NCI-H526 treated with DMSO at 0.1 percent for 48 hours (cell line): ENCODE measurements around the gene CHRD.
"Not testable (repeated sequence)": the region's sequence is repeated elsewhere in the genome, so short reads cannot be mapped to it uniquely, and the experiment has no call there.

Experiments used
- DNase-seq: peaks from one replicate; lab custom pipeline; 2025; lab: John Stamatoyannopoulos, UW

The CHRD gene

DNA sequence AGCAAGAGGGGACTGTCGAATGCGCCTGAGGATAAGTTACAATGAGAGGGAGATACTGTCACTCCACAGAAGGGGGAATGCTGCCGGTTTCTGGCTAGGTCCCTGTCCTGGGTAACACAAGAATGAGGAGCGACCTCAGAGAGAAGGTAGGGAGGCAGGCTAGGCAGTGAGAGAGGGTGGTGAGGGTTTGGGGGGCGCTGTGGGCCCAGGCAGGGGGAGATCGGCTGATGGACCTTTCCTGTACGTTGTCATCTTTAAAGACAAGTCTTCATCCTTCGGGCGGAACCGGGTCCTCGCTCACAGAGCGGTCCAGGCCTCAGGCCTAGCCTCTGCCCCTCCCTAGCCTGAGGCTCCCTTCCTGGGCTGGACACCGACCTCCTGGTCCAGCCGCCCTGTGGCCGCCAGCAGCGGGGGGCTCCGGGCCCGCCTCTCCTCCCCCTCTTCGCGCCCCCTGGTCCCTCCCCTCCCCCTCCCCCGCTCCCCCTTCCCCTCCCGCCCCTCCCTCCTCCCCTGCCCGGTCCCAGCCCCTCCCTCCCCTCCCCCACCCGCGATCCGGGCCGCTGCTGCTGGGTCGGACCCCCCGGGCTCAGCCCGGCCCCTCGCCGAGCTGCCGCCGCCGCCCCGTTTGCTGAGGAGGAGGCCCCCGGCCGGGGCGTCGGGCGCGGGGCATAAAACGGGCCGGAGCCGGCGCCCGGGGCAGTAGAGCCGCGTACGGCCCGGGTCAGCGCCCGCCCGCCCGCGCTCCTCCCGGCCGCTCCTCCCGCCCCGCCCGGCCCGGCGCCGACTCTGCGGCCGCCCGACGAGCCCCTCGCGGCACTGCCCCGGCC lies at the start of gene CHRD:
Gene CHRD (plus strand): TSS at position 697 of the 827 bp plus-strand sequence. CDS start 265 bp downstream, outside the sequence.
- DNase-seq = no peak

DNA sequence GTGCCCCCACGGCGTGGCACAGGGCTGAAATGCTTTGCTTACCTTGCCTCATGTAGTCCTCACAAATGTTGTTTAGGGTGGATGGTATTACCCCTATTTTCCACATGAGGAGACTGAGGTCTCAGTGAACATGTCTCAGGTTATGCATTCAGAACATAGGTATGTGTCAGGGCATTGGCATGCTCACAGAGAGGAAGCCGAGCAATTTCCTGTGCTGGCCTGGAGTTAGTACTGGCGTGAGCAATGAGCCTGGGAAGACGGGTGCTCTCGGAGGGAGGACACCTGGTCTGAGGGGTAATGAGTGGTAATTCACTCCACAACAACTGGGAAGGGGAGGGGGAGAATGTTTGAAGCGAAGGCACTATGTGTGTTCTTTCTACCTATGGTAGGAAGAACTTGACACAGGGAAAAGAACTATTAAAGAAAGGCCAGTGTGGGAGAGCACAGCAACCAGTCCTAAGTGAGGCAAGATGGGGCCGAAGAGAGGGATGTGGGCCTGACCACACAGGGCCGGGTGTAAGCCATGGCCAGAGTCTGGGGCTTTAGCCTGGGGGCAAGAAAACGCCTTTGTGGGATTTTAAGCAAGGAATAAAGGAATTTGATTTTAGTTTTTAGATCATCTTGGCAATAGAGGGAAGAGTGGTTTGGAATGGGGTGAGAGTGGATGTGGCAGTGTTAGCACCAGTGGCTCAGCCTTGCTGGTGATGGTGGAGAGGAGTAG lies 47.3 kb upstream of the CHRD start:
- no peak for DNase-seq

DNA sequence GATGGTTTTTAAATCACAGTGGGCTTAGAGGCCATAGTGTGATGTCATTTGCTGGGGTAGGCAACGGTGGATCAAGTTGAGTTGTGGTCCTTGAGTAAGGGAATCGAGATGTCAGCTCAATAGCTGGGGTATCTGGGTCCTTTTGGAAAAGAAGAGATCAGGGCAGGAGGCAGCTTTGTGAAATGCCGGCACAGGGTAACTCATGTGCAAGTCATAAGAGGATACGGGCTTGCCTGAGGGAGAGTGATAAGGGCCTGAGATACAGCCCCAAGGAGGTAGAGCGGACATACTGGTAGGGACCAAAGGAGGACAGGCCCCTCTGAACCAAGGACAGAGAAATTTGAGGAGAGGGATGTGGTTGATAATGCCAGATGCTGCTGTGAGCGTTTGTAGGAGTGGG lies 46.7 kb upstream of the CHRD start:
- no peak for DNase-seq

DNA sequence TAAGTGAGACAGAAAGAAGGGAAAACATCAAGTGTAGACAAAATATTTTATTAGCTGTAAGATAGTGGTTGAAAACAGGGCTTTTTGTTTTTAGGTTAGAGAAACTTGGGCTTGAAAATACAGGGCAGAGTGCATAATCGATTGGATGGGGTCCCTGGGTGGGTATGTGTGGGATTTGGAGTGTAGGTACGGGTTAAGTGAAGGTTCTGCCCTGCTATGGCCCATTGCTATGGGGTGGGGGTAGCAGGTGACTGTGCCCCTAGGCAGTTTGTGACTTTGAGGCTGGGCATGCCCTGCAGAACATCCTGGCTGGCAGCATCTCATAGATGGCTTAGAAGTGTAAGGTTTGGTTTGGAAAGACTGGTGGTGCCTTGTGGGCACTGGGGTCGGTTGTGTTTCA lies 46.2 kb upstream of the CHRD start:
- no peak for DNase-seq

DNA sequence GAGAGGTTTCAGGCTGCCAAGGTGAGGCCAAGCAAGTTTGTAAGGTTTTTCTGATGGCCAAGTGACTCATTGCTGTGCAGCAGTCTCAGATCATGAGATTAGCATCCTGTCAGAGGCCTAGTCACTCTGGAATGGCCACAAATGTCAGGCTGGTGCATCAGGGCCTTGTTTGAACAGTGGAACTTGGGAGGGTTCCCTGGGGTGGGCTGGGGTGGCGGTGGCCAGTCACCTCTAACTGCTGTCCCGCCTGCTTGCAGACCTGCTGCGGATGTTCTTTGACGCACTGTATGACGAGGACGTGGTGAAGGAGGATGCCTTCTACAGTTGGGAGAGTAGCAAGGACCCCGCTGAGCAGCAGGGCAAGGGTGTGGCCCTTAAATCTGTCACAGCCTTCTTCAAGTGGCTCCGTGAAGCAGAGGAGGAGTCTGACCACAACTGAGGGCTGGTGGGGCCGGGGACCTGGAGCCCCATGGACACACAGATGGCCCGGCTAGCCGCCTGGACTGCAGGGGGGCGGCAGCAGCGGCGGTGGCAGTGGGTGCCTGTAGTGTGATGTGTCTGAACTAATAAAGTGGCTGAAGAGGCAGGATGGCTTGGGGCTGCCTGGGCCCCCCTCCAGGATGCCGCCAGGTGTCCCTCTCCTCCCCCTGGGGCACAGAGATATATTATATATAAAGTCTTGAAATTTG lies 45.2 kb upstream of the CHRD start:
- DNase-seq = no peak

DNA sequence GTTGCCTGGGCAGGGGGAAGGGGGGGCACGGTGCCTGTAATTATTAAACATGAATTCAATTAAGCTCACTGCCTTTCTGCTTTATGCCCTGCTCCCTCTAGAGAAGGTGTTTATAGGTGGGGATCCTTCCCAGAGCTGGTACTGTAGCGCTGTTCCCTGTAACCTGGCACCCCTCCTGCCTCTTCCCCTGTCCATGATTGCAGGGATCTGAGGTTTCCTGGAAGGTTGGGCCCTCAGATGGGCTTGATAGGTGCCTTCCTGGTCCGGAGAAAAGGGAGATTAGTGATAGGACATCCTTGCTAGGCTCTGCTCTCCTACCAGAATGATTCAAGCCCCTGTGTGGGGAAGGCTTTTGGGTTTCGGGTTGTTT lies 44.6 kb upstream of the CHRD start:
- no peak for DNase-seq

DNA sequence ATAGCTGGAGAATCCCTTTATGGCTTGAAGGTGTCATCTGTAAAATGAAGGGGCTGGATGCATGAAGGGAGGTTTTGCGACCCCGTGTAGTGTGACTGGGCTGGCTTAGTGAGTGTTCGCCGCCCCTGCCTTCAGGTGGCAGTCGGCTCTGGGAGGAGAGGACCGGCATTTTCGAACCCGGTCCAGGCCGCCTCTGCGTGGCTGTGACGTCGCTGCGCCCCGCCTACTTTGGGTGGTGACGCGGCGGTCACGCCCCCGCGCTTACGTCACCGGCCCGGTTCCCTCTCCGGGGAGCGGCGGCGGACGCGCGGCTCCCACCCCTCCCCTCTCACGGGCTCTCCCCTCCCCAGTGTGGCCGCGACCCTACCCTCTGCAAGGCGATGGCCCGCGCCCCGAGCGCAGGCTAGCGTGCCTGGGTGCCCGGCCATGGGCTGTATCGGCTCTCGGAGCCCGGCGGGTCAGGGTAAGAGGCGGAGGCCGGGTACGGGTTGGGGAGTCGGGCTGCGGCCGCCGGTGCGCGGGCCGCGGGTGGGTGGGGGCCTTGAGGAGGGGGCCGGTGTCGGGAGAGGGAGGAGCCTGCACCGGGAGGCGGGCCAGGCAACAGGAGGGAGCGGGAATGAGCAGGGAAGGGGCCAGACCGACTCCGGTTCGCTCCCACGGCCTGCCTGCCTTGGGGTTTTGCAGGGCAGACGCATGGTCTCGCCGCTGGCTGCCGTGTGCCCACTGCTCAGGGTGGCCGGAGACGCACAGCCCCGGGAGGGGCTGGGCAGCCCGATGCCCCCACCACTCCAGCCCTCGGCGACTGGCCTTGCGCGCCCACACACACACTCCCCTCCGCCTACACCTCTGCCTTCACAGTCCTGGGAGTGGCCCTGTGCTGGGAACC lies 44.0 kb upstream of the CHRD start:
- DNase-seq = peak; percentile 46

DNA sequence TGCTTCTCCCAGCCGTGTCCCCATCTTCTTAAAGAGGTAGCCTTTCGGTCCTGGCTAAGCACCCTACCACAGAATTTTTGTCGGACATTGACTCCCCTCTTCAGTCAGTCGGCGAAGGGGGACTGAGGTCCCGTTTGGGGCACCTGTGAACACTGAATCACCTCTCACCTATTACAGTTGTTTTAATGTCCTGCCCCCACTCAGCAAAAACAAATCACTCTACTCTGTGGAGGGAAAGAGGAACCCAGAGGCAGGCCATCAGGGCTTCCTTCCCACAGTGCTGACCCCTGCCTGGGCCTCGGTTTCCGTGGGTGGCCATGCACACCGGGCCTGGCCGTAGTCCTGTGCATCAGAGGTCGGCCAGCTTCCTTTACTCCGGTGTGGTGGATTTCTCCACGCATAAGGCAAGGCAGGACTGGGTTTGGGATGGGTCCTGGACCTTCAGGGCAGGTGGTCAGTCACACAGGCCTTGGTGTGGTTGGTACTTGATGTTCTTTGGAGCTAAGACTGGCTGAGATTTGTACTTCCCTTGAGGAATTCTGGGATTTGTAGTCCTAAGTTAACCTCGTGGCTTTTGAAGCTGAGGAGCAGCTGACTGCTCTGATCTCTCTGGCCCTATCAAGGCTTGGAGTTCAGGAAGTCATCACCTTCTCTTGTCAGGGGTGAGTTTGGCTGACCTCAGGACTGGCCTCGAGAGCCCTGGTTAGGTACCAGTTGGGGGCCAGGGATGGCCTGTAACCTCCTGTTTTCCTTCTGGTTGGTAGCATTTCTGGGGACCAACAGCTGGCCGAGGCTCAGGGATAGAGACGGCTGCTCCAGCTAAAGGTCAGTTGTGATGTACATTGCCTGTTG lies 43.1 kb upstream of the CHRD start:
- DNase-seq = no peak

DNA sequence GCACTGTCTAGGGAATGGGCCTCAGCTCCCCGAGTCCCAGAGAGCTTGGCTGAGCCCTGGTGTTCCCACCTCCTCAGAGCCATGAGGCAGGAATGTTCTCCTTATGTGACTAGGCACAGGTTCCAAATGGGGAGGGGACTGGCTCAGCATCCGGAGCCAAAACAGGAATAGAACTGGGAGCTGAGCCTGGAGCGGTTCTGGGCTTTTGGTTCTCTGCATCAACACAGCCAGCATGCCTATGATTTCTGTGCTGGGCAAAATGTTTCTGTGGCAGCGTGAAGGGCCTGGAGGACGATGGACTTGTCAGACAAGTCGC lies 42.5 kb upstream of the CHRD start, which contains the start of gene FAM131A:
Gene FAM131A (plus strand): TSS at position 202 of the 316 bp plus-strand sequence. CDS start 31 bp downstream, at position 233.
- DNase-seq = no peak

DNA sequence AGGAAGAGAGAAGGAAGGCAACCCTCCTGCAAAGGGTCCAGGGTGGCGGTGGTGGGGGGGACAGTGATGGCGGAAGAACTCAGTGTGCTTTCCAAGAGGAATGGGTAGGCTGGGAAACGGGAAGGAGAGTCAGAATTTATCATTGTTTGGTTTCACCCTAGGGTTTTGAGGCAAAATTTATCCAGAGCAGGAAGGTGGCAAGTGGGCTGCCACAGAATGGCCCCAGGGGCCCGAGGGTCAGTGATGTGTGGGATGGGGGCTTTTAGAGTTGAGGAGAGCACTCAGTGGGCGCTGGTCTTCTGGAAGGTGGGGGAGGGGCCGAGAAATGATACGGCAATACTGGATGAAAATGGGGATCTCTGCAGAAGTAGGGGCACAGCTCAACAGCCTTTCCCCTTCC lies 41.9 kb upstream of the CHRD start:
- DNase-seq = no peak

DNA sequence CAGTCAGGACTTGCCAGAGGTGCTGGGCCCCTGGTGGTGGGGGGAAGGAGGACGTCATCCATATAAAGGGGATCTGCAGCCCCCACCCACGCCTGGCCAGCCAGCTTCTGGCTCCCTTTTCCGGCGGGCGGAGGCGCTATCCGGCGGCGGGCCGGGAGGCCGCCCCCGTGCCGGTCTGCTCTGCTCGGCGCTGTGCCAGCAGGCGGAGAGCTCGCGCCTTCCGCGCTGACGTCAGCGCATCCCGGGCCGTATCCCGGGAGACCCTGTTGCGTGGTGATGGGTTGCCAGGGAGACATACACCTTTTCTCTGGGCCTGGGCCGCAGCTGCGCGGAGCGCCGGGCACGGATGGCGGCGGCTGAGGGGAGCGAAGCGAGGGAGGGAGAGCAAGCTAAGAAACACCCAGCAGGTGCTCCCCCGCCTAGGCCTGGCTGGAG lies 41.3 kb upstream of the CHRD start:
- peak; percentile 73 for DNase-seq

DNA sequence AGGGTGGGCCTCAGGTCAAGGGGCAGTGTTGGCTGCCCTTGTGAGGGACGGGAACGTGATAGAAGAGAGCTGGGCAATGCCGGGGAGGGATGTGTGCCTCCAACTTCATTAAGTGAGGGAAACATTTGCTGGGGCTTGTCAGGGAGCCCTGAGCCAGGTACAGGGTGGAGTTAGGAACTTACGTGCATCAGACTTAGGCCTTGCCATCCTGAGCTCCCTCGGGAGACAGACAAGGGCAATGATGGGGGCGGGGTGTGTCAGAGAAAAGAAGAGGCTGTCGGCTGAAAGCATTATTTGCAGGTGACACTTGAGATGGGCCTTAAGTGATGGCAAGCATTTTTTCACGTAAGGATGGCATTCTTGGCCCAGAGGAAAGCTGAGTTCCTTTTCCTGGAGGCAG lies 40.9 kb upstream of the CHRD start:
- peak; percentile 41 for DNase-seq

DNA sequence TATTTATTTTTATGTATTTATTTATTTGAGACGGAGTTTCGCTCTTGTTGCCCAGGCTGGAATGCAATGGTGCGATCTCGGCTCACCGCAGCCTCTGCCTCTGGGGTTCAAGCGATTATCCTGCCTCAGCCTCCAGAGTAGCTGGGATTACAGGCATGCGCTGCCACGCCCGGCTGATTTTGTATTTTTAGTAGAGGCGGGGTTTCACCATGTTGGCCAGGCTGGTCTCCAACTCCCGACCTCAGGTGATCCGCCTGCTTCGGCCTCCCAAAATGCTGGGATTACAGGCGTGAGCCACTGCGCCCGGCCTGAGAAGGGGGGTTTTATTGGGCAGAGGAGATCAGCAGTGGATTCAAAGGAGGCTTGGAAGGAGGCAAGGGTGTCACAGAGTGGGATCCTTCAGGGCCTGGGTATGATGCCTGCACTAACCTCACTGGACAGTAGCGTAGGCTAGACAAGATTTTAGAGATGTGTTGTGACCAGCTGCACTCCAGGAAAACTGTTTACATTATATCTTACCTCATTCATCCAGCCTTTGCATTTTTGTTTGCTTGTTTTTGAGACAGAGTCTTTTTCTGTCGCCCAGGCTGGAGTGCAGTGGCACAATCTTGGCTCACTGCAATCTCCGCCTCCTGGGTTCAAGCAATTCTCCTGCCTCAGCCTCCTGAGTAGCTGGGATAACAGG lies 40.3 kb upstream of the CHRD start:
- DNase-seq = not testable (repeated sequence)

DNA sequence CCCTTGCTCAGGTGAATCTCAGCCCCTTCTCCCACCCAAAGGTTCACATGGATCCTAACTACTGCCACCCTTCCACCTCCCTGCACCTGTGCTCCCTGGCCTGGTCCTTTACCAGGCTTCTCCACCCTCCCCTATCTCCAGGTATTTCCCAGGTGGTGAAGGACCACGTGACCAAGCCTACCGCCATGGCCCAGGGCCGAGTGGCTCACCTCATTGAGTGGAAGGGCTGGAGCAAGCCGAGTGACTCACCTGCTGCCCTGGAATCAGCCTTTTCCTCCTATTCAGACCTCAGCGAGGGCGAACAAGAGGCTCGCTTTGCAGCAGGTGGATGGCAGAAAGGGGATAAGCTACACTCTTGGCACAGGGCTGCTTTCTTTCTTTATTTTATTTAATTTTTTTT lies 37.9 kb upstream of the CHRD start:
- DNase-seq = no peak

DNA sequence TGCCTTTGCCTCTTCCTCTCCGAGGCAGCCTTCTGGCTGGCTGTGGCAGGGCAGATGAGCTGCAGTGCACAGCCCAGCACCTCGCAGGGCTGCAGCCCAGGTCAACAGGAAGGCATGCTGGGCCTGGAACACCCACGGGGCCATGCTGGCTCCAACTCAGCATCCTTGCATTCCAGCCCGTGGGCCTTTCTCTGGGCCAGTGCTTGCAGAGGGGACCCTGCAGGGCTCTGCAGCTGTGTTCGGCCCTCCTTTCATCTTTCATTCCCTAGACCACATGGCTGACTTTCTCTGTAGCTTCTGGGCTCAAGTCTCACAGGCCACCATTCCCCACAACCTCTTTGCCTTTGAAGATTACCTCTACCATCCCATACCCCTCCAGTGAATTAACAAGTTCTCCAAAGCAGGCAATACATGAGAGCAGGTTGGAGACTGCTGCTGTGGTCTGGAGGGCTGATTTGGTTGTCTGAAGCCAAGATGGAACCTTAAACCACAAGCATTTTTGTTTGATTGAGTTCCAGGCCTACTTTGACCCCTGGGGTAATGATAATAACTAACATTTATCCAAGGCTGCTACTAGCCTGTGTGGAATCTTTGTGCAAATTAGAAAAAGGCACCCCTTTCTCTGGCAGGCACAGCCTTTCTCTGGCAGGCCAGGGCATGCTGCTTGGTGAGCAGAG lies 36.5 kb upstream of the CHRD start:
- no peak for DNase-seq

DNA sequence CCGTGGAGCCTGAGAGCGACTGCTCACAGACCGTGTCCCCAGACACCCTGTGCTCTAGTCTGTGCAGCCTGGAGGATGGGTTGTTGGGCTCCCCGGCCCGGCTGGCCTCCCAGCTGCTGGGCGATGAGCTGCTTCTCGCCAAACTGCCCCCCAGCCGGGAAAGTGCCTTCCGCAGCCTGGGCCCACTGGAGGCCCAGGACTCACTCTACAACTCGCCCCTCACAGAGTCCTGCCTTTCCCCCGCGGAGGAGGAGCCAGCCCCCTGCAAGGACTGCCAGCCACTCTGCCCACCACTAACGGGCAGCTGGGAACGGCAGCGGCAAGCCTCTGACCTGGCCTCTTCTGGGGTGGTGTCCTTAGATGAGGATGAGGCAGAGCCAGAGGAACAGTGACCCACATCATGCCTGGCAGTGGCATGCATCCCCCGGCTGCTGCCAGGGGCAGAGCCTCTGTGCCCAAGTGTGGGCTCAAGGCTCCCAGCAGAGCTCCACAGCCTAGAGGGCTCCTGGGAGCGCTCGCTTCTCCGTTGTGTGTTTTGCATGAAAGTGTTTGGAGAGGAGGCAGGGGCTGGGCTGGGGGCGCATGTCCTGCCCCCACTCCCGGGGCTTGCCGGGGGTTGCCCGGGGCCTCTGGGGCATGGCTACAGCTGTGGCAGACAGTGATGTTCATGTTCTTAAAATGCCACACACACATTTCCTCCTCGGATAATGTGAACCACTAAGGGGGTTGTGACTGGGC lies 35.1 kb upstream of the CHRD start:
- DNase-seq = peak; percentile 35

DNA sequence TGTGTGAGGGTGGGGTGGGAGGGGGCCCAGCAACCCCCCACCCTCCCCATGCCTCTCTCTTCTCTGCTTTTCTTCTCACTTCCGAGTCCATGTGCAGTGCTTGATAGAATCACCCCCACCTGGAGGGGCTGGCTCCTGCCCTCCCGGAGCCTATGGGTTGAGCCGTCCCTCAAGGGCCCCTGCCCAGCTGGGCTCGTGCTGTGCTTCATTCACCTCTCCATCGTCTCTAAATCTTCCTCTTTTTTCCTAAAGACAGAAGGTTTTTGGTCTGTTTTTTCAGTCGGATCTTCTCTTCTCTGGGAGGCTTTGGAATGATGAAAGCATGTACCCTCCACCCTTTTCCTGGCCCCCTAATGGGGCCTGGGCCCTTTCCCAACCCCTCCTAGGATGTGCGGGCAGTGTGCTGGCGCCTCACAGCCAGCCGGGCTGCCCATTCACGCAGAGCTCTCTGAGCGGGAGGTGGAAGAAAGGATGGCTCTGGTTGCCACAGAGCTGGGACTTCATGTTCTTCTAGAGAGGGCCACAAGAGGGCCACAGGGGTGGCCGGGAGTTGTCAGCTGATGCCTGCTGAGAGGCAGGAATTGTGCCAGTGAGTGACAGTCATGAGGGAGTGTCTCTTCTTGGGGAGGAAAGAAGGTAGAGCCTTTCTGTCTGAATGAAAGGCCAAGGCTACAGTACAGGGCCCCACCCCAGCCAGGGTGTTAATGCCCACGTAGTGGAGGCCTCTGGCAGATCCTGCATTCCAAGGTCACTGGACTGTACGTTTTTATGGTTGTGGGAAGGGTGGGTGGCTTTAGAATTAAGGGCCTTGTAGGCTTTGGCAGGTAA lies 34.3 kb upstream of the CHRD start:
- peak; percentile 42 for DNase-seq
